AML-193 (cell line): ENCODE results near the gene PRUNE2.

Source experiments
- DNase-seq, 2 experiments: peaks; one replicate each; lab custom pipeline; 2025; lab: John Stamatoyannopoulos, UW

The PRUNE2 gene

GRCh38 chr9:76902395-76902794, 3.5 kb downstream of the PRUNE2 start:
- no peak for DNase-seq

- DNase-seq = no peak
Observed at GRCh38 chr9:76901801-76902200, 4.1 kb downstream of the PRUNE2 start.

GRCh38 chr9:76900884-76901440, 5.0 kb downstream of the PRUNE2 start:
- no peak for DNase-seq

GRCh38 chr9:76898786-76899185, 7.1 kb downstream of the PRUNE2 start:
- no peak for DNase-seq

GRCh38 chr9:76897804-76898525, 7.9 kb downstream of the PRUNE2 start:
- no peak for DNase-seq

GRCh38 chr9:76896035-76896434, 9.9 kb downstream of the PRUNE2 start:
- no peak for DNase-seq

- no peak for DNase-seq
Observed at GRCh38 chr9:76895186-76895585, 10.7 kb downstream of the PRUNE2 start.

GRCh38 chr9:76894198-76894597, 11.7 kb downstream of the PRUNE2 start:
- DNase-seq = no peak

GRCh38 chr9:76893395-76893932, 12.4 kb downstream of the PRUNE2 start:
- no peak for DNase-seq

GRCh38 chr9:76891874-76892273, 14.0 kb downstream of the PRUNE2 start:
- no peak for DNase-seq

GRCh38 chr9:76891279-76891678, 14.6 kb downstream of the PRUNE2 start:
- no peak for DNase-seq

- DNase-seq = no peak
Observed at GRCh38 chr9:76887951-76888350, 18.0 kb downstream of the PRUNE2 start.

GRCh38 chr9:76887003-76887821, 18.7 kb downstream of the PRUNE2 start:
- no peak for DNase-seq

- DNase-seq = no peak
Observed at GRCh38 chr9:76886318-76886717, 19.6 kb downstream of the PRUNE2 start.

- DNase-seq = no peak
Observed at GRCh38 chr9:76884823-76885222, 21.1 kb downstream of the PRUNE2 start.

- no peak for DNase-seq
Observed at GRCh38 chr9:76883341-76883855, 22.5 kb downstream of the PRUNE2 start.

GRCh38 chr9:76882686-76883085, 23.2 kb downstream of the PRUNE2 start:
- DNase-seq = no peak

- no peak for DNase-seq
Observed at GRCh38 chr9:76880210-76880609, 25.7 kb downstream of the PRUNE2 start.

- DNase-seq = no peak
Observed at GRCh38 chr9:76878933-76879332, 27.0 kb downstream of the PRUNE2 start.

GRCh38 chr9:76877961-76878360, 28.0 kb downstream of the PRUNE2 start:
- no peak for DNase-seq

GRCh38 chr9:76876098-76876497, 29.8 kb downstream of the PRUNE2 start:
- no peak for DNase-seq

- no peak for DNase-seq
Observed at GRCh38 chr9:76873821-76874220, 32.1 kb downstream of the PRUNE2 start.
